ENCODE data around the gene COPS7A. TPM values are rescaled to one million over a fixed set of nuclear protein-coding genes. Genes with fewer than 3 reads are reported as not detected.
"Not testable (repeated sequence)": the region's sequence is repeated elsewhere in the genome, so short reads cannot be mapped to it uniquely, and the experiment has no call there.

Gene COPS7A
- total RNA-seq, 2 donors from 2014 or later = 43.3 to 69.2 TPM

GRCh38 chr12:6735448-6736191 is 11.8 kb downstream of the COPS7A start:
- Histone ChIP-seq H3K27me3 (ENCODE audit: control insufficient read depth, insufficient read depth, low read length, poor library complexity, severe bottlenecking) (no peaks in the 10 kb centered on the region), H3K4me3 (ENCODE audit: low read length) (no peak overlapping the region), H3K4me1 (ENCODE audit: control insufficient read depth, insufficient read depth, low read length) (no peaks in the 10 kb centered on the region), H3K9ac (ENCODE audit: extremely low read depth, low read length, poor library complexity, severe bottlenecking) (no peak overlapping the region), H3K9me3 (ENCODE audit: control insufficient read depth, low read length) (no peaks in the 10 kb centered on the region), H3K27ac (ENCODE audit: low read depth, low read length) (no peak overlapping the region), H3K36me3 (ENCODE audit: control insufficient read depth, insufficient read depth, low read length) (peaks cover 8% of the 10 kb centered on the region)
- Mint-ChIP-seq H3K27me3 (ENCODE audit: insufficient read depth) (no peaks in the 10 kb centered on the region), H3K4me1 (peaks cover 2% of the 10 kb centered on the region), H3K9me3 (peaks cover 2% of the 10 kb centered on the region), H3K36me3 (ENCODE audit: low read depth) (peaks cover 22% of the 10 kb centered on the region), H3K27ac (peak overlapping the region; percentile 56), H3K4me3 (no peak overlapping the region)
- peak; percentile 96 for TF ChIP-seq CTCF (conservative IDR thresholded peaks at IDR 0.05)
- DNase-seq = peak; percentile 86
- WGBS, 2 experiments (ENCODE audit: insufficient coverage in 1 of 2, insufficient read length in 1 of 2) = 57 to 69% methylated on average over 4 to 8 of the region's 8 CpGs

GRCh38 chr12:6736754-6737153 is 12.9 kb downstream of the COPS7A start:
- H3K4me1 Mint-ChIP-seq = peaks cover 2% of the 10 kb centered on the region
- H3K36me3 Mint-ChIP-seq (ENCODE audit: low read depth) = peaks cover 14% of the 10 kb centered on the region
- Histone ChIP-seq H3K27me3 (ENCODE audit: control insufficient read depth, insufficient read depth, low read length, poor library complexity, severe bottlenecking) (no peaks in the 10 kb centered on the region), H3K27ac (ENCODE audit: low read depth, low read length) (no peak overlapping the region), H3K9me3 (ENCODE audit: control insufficient read depth, low read length) (no peaks in the 10 kb centered on the region), H3K36me3 (ENCODE audit: control insufficient read depth, insufficient read depth, low read length) (no peaks in the 10 kb centered on the region), H3K4me3 (ENCODE audit: low read length) (no peak overlapping the region), H3K9ac (ENCODE audit: extremely low read depth, low read length, poor library complexity, severe bottlenecking) (no peak overlapping the region), H3K4me1 (ENCODE audit: control insufficient read depth, insufficient read depth, low read length) (no peaks in the 10 kb centered on the region)
- TF ChIP-seq CTCF (conservative IDR thresholded peaks at IDR 0.05) = no peak
- H3K4me3 Mint-ChIP-seq = no peak overlapping the region
- H3K9me3 Mint-ChIP-seq = peaks cover 2% of the 10 kb centered on the region
- H3K27ac Mint-ChIP-seq = peak overlapping the region; percentile 44
- H3K27me3 Mint-ChIP-seq (ENCODE audit: insufficient read depth) = no peaks in the 10 kb centered on the region
- 90 to 100% methylated on average over 5 of the region's 5 CpGs for WGBS, 2 experiments (ENCODE audit: insufficient coverage in 1 of 2, insufficient read length in 1 of 2)
- no peak for DNase-seq

- H3K27ac ChIP-seq (ENCODE audit: low read depth, low read length); H3K4me3 Mint-ChIP-seq; H3K9ac ChIP-seq (ENCODE audit: extremely low read depth, low read length, poor library complexity, severe bottlenecking); H3K4me1 ChIP-seq (ENCODE audit: control insufficient read depth, insufficient read depth, low read length); H3K4me3 ChIP-seq (ENCODE audit: low read length); H3K36me3 ChIP-seq (ENCODE audit: control insufficient read depth, insufficient read depth, low read length); H3K9me3 Mint-ChIP-seq; H3K9me3 ChIP-seq (ENCODE audit: control insufficient read depth, low read length); H3K27me3 Mint-ChIP-seq (ENCODE audit: insufficient read depth); H3K27me3 ChIP-seq (ENCODE audit: control insufficient read depth, insufficient read depth, low read length, poor library complexity, severe bottlenecking); DNase-seq: not testable (repeated sequence)
- peaks cover 13% of the 10 kb centered on the region for H3K4me1 Mint-ChIP-seq
- H3K36me3 Mint-ChIP-seq (ENCODE audit: low read depth) = peaks cover 19% of the 10 kb centered on the region
- peak overlapping the region; percentile 55 for H3K27ac Mint-ChIP-seq
- WGBS, 2 experiments (ENCODE audit: insufficient coverage in 1 of 2, insufficient read length in 1 of 2) = 98% methylated on average over 10 of the region's 12 CpGs; no CpG with 5 or more reads in 1 of the 2 experiments
These were observed 18.2 kb downstream of the COPS7A start for GRCh38 chr12:6742080-6742479.
